OCI-M1 (cell line): ENCODE measurements around the gene PCDH1.
A peak's percentile ranks its signal among the peaks of the same experiment; 100 is the strongest.
"Not testable (repeated sequence)": the region's sequence is repeated elsewhere in the genome, so short reads cannot be mapped to it uniquely, and the experiment has no call there.

Experiments used
- DNase-seq: peaks from one replicate; lab custom pipeline; 2025; lab: John Stamatoyannopoulos, UW

PCDH1 gene

DNA sequence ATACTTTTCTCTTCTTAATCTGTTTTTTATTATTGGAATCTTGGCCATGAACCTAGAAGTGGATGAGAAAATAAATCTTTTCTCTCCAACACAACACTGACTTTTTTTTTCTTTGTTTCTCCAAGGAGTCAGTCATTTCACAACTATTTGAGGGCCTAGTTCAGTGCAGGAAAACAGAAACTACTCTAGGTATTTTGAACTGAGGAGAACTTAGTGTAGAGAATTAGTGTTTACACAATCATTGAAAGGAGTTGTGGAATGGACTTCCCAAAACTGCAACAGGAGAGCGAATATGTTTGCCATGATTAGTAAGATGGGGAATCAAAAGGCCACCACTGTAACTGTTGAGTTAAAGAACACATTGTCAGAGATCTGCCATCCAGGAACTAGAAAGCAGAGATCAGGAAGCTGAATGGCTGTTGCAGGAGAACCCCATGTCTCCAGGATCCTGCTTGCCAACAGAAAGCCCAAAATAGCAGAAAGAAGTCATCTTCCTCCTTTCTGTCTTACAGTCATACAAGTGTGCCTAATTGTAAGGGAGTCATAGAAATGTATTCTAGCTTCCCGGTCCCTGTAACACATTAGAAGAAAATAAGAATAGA lies 20.3 kb upstream of the PCDH1 start:
- DNase-seq: no peak

DNA sequence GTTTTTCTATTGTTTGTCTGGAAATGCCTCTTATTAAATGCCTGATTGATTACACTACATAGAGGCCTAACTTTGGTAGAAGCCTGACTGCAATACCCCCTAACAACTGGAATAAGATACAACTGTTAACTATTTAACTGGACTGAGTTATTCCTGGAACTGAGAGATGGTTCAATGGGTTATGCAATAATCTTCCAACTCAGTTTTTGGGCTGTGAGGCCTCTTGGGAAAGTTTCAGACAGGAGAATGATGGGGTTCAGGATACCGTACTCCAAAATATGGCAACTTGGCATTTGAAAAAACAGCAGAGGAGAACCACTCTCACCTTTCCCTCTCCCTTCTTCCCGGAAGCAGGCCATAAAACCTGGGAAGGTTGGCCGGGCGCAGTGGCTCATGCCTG lies 19.2 kb upstream of the PCDH1 start:
- DNase-seq: no peak

DNA sequence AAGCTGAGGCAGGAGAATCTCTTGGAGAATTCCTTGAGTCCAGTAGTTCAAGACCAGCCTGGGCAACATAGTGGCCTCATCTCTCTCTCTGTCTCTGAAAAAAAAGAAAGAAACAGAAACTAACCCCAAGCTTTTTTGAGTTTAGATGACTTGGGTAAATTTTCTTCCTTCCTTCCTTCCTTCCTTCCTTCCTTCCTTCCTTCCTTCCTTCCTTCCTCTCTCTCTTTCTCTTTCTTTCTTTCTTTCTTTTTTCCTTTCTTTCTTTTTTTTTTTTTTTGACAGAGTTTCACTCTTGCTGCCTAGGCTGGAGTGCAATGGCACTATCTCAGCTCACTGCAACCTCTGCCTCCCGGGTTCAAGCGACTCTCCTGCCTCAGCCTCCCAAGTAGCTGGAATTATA lies 12.2 kb upstream of the PCDH1 start:
- DNase-seq: not testable (repeated sequence)

DNA sequence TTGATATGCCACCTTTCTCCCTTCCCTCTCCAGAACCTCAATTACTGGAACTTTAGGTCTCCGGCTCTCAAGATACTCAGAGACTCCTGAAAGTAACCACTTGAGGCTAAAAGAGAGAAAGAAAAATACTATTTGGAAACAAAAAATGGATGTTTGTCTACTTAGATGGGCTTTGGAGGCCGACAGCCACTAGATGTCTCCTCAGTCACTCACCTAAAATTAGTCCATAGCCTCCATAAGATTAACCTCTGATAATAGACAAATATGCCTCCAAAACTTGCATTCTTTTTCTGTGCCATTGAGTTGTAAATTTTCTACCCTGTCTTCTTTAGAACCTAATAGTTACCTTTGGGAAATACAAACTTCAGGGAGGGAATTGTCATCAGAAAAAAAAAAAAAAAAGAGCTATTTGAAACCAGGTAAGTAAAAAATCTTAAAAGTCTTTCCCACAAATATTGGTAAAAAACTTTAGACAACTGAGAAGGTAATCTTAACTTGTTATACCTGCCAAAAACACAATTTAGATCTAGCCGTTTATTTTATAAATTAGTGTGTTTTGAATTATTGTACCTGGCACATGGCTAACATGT lies 11.2 kb upstream of the PCDH1 start:
- DNase-seq: peak; percentile 49

DNA sequence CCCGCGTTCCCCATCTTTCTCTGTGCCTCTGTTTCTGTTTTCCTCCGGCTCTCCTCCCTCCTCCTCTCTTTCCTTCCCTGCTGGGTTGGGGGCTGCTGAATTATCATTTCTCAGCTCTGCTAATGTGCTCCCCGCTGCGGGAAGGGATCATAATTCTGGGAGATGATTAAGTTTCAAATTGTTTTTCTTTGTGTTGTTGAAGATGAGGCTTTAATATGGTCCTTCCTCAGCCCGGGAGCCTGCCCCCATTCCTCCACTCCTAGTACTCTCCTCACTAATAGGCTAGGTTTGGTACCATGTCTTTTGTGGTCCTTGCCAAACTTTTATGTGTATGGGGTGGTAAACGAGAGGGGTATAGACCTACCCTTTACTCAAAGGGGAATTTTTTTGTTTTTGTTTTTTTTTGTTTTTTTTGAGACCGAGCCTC lies 5.7 kb upstream of the PCDH1 start:
- DNase-seq: no peak

DNA sequence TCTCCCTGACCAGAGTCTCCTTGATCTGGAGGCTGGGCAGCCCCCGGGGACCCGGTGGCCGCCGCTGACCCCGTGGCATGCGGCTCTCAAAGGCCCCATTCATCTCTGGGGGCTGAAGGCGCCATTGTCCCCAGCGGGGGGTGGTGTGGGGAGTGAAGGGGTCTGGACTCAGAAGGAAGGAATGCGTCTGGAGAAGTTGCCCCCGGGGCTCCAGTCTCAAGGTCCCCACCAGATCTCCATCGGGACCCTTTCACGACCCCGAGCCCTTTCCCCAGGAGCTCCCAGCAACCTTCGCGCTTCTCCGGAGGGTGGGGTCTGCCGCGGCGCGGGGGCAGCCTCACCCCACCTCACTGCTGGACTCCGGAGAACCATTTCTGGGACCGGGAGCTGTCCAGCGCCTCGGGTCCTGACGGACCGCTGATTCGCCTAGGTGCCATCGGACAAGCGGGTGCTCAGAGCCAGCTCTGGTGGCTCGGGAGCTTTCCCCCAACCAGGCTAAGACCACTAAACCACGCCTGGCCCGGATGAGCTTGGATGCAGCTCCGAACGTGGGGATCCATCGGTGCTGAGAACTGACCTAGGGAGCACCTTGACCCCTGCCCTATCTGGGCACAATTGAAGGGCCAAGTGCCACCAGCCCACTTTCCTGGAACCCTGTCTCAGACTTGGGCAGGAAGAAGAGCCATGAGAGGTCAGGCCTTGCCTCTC lies 5.1 kb upstream of the PCDH1 start:
- DNase-seq: no peak

DNA sequence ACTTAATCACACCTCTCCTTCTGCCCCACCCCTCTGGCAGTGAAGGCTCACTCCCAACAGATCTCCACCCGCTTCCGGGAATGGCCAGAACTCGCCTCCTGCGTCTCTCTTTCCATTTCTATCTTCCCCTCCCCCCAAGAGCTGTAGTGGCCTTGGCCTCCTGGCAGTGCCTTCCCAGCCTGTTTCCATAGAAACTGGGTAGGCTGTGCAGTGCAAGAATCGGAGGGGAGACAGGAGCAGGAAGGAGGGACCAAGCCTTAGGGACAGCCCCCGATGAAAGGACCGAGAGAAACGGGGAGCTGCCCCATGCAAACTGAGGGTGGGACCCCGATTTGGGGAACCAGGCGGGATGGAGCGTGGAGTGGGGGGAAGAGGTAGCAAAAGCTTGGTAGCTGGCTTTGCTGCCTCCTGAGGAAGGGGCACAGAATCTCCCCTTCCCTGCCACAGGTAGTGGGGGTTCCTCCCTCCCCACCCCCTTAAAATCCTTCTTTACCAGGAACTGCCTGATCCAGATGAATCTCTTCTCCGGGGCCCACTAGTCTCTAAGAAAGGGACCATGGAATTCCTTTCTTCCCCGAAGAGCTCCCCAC lies 4.5 kb upstream of the PCDH1 start:
- peak; percentile 19 for DNase-seq

DNA sequence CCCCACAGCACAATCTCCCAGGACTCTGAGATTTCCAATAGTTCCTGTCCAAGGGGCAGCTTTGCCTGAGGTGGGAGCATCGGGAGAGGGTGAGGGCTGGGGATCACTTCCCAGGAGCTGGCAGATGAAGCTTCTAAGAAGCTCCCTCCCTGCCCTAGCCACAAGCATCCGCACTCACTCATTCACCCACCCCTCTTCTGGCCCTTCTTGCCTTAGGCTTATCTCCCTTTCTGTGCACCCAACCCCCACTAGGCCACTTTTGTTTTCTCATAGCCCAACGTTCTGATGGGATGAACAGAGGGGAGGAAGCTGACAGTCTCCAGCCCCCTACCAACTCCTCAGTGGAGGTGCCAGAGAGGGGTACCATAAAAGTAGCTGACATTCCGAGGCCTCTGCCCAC lies 3.7 kb upstream of the PCDH1 start:
- peak; percentile 50 for DNase-seq

DNA sequence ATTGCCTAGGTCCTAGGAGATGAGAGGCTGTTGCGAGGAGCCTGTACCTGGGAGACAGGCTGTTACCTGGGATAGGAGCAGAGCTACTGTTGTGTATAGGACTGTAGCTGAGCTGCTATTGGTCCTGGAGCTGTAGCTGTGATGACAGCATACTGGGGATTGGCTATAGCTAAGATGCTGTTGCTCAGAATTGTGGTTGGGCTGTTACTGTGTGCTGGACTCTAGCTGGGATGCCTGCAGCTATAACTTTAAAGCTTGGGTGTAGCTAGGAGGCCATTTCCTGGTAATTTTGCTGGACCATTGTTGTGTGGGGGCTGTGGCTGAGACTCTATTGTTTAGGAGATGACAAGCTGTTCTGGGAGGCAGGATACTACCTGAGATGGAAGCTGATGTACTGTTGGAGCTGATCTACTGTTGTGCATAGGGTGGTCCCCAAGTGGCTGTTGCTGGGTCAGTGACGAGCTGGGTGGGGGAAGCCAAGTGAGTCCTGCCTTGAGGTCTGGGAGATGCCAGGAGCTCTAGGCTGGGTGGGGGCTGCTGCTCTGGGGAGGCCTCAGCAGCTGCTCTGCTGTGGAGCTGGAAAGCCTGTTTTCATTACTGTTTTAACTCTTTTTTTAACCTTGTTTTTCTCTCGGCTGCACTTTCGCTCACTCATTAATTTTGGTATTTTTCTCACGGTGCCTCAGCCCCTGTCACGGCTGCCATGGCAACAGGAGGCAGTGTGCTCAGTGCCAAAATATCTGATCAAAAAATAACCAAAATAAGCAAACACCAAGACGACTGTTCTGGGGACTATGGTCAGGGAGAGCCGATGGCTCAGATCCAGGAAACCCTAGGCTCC lies 3.0 kb upstream of the PCDH1 start:
- DNase-seq: no peak

DNA sequence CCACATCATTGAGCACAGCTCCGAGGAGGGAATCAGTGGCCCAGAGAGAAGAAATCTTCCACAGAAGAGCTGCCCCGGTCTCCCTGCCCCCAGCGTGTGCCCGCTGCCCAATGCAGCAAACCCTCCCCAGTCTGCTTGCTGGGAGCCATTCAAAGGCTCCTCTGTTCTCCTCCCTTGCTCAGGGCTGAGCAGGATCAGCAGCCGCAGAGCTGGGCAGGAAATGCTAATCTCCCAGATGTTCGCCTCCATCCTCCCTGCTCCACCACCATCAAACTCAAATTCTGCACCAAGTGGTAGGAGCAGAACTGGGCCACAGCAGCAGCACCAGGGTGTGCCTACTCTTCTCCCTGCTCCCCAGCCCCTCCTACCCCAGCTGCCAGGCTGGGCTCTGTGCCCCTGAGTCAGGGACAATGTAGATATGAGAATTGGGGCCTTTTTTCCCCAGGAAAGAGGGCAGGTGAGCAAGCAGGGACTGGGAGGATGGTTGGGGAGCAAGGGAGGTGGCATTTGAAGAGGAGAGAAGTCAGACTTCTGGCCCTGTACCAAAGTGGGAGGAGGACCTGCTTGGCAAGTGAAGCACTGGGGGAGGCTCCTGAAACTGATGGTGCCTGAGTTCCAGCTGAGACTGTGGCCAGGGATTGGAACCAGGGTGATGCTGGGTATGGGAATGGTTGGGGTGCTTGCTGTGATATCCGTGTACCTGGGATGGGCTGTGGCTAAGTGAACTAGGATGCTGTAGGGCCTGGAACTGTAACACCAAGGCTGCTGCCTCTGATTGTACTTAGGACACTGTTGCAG lies 1.9 kb upstream of the PCDH1 start:
- DNase-seq: no peak

DNA sequence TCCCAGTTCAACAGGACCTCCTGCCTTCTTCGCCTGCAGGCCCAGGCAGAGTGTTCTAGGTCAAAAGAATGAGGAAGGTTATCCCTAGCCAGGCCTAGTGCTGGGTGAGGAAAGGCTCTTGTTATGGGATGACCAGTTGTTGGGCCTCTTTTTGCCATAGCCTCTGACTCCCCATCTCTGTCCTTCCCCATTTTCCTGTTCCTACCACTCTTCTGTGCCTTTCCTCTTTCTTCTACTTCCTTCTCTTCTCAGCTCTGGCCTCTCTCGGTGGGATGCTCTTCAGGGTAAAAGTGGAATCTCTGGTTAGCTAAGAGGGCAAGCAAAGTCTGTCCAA lies 1.2 kb upstream of the PCDH1 start:
- DNase-seq: no peak

DNA sequence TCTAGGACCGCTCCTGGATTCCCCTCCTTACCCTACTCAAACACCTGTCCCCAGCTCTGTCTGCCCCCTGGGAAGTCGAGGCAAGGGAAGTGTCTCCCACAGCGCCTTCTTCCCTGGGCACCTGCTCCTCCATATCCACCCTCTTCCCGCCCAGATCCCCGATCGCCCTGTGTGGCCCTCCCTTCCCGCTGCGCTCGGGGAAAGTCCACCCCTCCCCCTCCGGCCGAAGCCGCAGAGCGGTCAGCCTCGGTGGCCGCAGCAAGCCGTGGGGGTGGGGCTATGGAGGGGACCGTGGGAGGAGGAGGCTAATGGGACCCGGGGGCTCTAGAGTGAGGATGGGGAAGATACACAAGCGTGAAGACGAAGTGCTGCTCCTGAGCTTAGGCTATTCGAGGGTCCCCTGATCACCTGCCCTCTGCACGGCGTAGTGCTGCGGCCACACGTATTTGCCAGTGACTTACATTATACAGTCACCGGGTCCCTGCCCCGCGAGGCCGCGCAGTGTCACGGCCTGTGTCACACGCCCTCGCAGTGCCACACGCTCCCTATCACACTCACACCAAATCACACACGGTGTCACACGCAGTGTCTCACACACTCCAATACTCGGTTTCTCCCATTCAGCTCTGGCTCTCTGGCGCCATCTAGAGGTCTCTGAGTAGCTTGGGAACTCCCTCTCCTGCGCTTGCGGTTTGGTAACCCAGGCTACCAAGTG lies 658 bp upstream of the PCDH1 start:
- peak; percentile 94 for DNase-seq

DNA sequence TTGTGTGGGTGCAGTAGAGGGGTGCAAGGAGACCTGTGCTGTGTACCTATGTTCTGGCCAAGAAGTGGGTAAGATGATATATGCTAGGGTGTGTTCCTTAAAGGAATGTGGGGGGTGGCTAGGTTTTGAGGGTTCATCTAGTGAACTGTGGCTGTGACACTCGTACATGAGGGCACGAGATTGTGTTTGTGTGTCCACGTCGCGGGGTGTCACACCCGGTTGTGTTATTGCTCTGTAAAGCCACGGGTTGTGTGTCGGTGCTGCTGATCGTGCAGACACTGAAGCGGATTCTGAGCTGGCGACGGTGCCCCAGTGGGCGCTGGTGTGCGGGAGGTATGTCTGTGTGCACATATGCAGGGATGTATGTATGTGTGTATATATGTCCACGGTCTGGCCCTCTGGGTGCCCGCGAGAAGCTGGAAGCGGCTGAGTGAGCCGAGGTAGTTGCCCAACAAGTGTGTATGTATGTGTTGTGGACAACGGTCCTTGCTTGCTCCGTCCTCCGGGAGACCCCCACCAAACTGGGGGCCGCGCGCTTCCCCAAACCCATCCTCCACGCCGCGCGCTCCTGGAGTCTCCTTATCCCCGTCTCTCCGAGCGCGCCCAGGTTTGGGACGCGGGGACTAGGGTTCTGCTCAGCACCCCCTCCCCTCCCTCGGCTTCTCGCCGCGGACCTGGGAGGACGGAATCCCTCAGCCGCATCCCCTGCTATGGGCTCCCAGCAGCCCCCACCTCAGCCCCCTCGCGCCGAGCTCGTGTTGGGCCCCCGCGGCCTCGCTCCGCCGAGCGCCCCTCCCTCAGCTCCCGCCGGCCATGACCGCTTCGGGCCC lies 639 bp downstream of the PCDH1 start:
- no peak for DNase-seq

DNA sequence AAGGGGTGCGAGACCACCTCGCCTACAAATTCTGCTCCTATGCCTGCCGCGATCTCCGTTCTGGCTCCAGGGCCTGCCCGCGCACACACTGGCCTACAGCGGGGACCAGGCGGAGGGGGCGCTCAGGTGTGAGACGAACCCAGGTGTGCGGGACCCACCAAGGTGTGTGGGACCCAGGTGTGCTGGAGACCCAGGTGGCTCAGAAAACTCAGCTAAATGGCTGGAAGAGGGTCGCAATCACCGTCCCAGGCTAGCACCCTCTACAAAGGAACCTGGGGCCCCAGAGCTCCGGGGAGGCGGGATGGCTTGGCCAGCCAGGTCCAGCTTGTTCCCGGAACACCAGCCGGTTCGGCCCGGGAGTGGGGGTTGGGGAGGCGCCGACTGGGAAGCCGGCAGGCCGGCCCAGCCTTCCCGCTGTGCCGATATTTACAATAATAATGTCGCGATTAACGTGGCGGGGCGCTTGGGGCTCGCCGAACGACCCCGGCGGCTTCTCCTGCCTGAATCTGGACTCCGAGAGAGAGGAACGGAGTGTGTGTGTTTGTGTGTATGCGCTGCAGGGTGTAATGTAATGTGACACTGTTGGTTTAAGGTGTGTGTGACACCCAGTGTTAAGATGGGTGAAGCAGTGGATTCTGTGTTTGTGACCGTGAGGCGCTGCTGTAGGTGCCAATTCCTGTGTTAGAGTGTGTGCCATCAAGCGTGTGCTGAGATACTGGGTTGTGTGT lies 1.4 kb downstream of the PCDH1 start:
- DNase-seq: no peak

DNA sequence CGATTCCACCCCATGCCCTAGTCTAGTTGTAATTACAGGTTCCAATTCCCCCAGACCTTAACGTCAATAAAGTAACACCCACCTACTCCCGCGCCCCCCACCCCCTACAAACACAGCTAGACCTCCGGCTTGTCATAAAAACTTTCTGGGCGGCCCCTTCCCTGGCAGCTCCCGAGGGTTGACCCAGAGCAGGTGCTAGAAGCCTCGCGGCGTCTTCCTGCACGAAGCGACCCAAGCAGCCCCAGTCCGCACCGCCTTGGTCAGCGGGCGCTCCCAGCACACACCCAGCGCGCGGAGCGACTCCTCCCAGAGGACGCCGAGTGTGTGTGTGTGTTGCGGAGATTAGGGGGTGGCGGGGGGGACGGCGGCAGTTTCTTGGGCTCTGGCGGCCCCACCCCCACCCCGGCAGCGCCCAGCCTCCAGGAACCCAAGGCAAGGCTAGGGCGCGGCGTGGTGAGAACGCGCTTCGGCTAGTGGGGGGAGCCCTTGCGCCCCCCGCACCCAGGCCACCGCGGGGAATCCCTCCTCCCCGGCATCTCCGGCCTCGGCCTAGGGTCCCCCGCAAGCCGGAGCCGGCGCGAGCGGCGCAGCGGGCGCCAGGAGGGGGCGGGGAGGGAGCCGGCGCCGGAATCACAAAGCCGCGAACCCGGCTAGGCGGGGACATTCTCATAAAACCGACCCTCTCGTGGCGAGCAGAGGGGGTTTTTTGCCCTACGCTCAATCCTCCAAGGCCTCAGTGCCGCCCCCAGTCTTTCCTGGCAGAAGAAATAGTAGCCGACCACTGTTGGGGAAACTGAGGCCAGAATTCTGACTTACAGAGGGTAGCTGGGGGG lies 2.2 kb downstream of the PCDH1 start:
- no peak for DNase-seq

DNA sequence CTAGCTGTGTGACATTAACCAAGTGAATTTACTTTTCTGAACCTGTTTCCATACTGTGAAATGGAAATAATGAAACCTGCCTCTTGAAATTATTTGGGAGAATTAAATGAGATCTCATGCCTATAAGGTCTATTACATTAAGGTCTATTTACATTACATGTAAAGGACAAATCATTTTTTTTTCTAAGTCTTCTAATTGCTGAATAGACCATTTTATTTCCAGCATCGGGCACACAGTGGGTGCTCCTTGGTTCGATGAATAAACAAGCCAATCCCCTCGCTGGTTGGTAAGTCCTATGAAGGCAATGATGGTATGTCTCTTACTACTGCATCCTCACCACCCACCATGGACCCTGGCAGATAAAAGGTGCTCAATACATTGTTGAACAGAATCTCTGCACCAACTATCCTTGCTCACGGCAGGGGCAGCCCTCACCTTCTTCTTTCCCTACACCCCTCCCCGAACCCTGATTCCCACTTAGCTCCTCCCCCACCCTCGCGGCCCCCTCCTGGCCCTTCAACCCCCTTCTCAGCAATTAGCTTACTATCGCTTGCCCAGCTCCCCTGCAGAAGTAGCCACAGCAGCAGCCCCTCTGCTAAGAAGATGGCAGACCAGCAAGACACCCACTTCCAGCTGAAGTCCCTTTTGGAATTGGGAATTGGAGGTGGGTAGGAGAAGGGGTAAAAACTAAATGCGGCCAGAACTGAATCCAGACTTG lies 3.0 kb downstream of the PCDH1 start:
- no peak for DNase-seq

DNA sequence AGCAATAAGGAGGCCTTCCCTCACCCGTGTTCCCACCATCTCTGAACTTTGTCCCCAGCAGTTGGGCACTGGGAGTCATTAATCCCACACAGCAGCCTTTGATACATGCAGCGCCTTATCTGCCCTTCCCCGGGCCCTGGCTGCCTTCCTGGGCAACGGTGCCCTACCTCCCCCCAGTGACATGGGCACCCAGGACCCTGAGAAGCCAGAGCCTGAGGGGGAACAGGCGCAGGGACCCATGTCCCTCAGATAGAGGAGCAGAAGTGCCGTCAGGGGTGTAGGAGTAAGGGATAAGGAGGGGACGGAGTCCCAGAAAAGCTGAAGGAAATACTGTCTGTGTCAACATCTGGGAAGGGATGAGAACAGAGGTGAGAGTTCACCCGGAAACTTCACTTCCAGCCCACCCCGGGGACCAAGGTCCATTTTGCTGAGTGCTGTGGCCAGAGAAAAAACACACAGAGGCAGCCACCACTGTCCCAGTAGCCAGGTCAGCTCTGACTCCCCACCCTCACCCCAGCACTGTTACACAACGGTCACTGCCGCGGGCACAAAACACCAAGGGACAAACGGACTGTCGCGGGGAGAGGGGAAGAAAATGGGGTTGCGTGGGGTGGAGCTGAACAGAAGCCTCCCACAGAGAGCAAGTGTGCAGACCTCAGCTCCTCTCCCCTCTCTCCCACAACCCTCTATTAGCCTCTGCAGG lies 3.8 kb downstream of the PCDH1 start:
- DNase-seq: no peak
